HEK293T (cell line): Measurements from ENCODE around the gene FBXO11.
A peak's percentile ranks its signal among the peaks of the same experiment; 100 is the strongest.

Experiments used
- ARNT ChIP-seq: fragments of 450-650 bp; IDR thresholded peaks from 2 replicates; pipeline ENCODE4 v1.6.1; 2017; ENCODE audit warnings: mild to moderate bottlenecking
- BHLHE40 ChIP-seq: fragments of 450-650 bp; IDR thresholded peaks from 2 replicates; pipeline ENCODE4 v1.6.1; 2016; ENCODE audit warnings: mild to moderate bottlenecking, moderate library complexity, borderline replicate concordance
- FOXA1 ChIP-seq: fragments of 450-650 bp; IDR thresholded peaks from 2 replicates; pipeline ENCODE4 v1.6.1; 2016; ENCODE audit warnings: mild to moderate bottlenecking
- FOXM1 ChIP-seq: fragments of 450-650 bp; IDR thresholded peaks from 2 replicates; pipeline ENCODE4 v1.6.1; 2017; ENCODE audit warnings: mild to moderate bottlenecking, borderline replicate concordance
- HDGF ChIP-seq: fragments of 450-650 bp; IDR thresholded peaks from 2 replicates; pipeline ENCODE4 v1.6.1; 2017; ENCODE audit warnings: antibody characterized with exemption, borderline replicate concordance
- NFRKB ChIP-seq: fragments of 450-650 bp; IDR thresholded peaks from 2 replicates; pipeline ENCODE4 v1.6.1; 2016; ENCODE audit warnings: mild to moderate bottlenecking, moderate library complexity
- SP1 ChIP-seq: fragments of 450-650 bp; IDR thresholded peaks from 2 replicates; pipeline ENCODE4 v1.6.1; 2017
- SUZ12 ChIP-seq: fragments of 450-650 bp; IDR thresholded peaks from 2 replicates; pipeline ENCODE4 v1.6.1; 2016; ENCODE audit warnings: mild to moderate bottlenecking
- ZNF384 ChIP-seq: fragments of 450-650 bp; IDR thresholded peaks from 2 replicates; pipeline ENCODE4 v1.6.1; 2016

- TF ChIP-seq FOXA1 (no peak), ZNF384 (peak; percentile 55; the same call in 1 of the 2 replicates), ARNT (no peak), FOXM1 (no peak), SP1 (no peak), SUZ12 (no peak), NFRKB (no peak), HDGF (no peak), BHLHE40 (no peak)
These were observed 105.2 kb downstream of the FBXO11 start for GRCh38 chr2:47801118-47801517.
